ELR (cell line): ENCODE measurements around the gene CLDN2.
"Not testable (repeated sequence)": the region's sequence is repeated elsewhere in the genome, so short reads cannot be mapped to it uniquely, and the experiment has no call there.

Experiments used
- DNase-seq: peaks from one replicate; pipeline ENCODE4 v3.0.0-alpha.2; 2015; ENCODE audit warnings: low read depth

CLDN2 gene

GRCh38 chrX:106959901-106960300 lies 39.7 kb downstream of the CLDN2 start:
- peak; percentile 42 for DNase-seq

- DNase-seq: no peak
Measured at GRCh38 chrX:106963111-106963510, 42.9 kb downstream of the CLDN2 start.

GRCh38 chrX:106964290-106964689 lies 44.1 kb downstream of the CLDN2 start:
- no peak for DNase-seq

GRCh38 chrX:106966547-106966946 lies 46.3 kb downstream of the CLDN2 start:
- DNase-seq: not testable (repeated sequence)

GRCh38 chrX:106972896-106973295 lies 52.7 kb downstream of the CLDN2 start:
- DNase-seq: no peak

- DNase-seq: no peak
Measured at GRCh38 chrX:106973433-106974149, 53.4 kb downstream of the CLDN2 start.

- no peak for DNase-seq
Measured at GRCh38 chrX:106976416-106976815, 56.2 kb downstream of the CLDN2 start.
